SK-N-MC (cell line): ENCODE results near the gene DNAH9.

ENCODE experiments used
- EZH2 ChIP-seq: fragments of 200-600 bp; sonication (generic); IDR thresholded peaks from one replicate; pipeline ENCODE4 v1.6.1; 2017; ENCODE audit warnings: antibody characterized with exemption
- FOXP2 ChIP-seq: optimal IDR thresholded peaks from 2 replicates; pipeline ENCODE3; 2011; ENCODE audit warnings: mild to moderate bottlenecking, moderate library complexity; ENCODE audit not compliant: insufficient read depth; ENCODE audit errors: extremely low read length, control extremely low read depth
- POLR2AphosphoS5 ChIP-seq: IDR thresholded peaks from 2 replicates; pipeline ENCODE4 v1.6.1; 2012; ENCODE audit warnings: mild to moderate bottlenecking, low read depth, low read length, borderline replicate concordance

- TF ChIP-seq EZH2 = no peak
- TF ChIP-seq POLR2AphosphoS5 = no peak
- TF ChIP-seq FOXP2 = no peak
Observed at GRCh38 chr17:11924076-11924475, 325.8 kb downstream of the DNAH9 start.
